Testis (tissue), 5 donors: Measurements from ENCODE around the gene PRPH2. TPM values are rescaled to one million over a fixed set of nuclear protein-coding genes. Genes with fewer than 3 reads are reported as not detected.

Source experiments
- DNase-seq: peaks from one replicate; pipeline ENCODE4 v3.0.0-alpha.2; 2019
- H3K27ac ChIP-seq, 2 donors: fragments of 200-600 bp; sonication (generic); one replicate each; pipeline ENCODE4 v1.5.1; 2019
- H3K27me3 ChIP-seq: fragments of 200-600 bp; sonication (generic); one replicate; pipeline ENCODE4 v1.5.1; 2019
- H3K36me3 ChIP-seq: fragments of 200-600 bp; sonication (generic); one replicate; pipeline ENCODE4 v1.5.1; 2017; ENCODE audit warnings: low read depth; ENCODE audit errors: missing control alignments
- H3K4me1 ChIP-seq: fragments of 200-600 bp; sonication (generic); one replicate; pipeline ENCODE4 v1.5.1; 2019
- H3K4me3 ChIP-seq, 2 donors: fragments of 200-600 bp; sonication (generic); one replicate each; pipeline ENCODE4 v1.5.1; 2017 to 2019
- H3K9me3 ChIP-seq: fragments of 200-600 bp; sonication (generic); one replicate; pipeline ENCODE4 v1.5.1; 2017
- CTCF ChIP-seq, 3 experiments: fragments of 450-650 bp in 2 of 3; fragments of 200-600 bp in 1 of 3; sonication (generic) in 1 of 3; IDR thresholded peaks; one replicate each; pipeline ENCODE4 v1.5.1; 2016 to 2019; ENCODE audit warnings: antibody characterized with exemption in 3 of 3, mild to moderate bottlenecking in 2 of 3, moderate library complexity in 1 of 3
- POLR2A ChIP-seq: fragments of 450-650 bp; IDR thresholded peaks from one replicate; pipeline ENCODE4 v1.6.1; 2017; ENCODE audit warnings: antibody characterized with exemption, mild to moderate bottlenecking, moderate library complexity
- WGBS, 2 donors: methylation state at CpG; one replicate each; pipeline ENCODE4 v1.1.5; 2018; 5-methylcytosine and 5-hydroxymethylcytosine counted together
- intact Hi-C: fragments of 100-400 bp; cut with DNase I; formaldehyde crosslinking; loops from one replicate; pipeline ENCODE4 v1.15.1; 2023; ENCODE audit warnings: low total_unique reads
- long read RNA-seq, 2 donors: transcript quantifications; one replicate each; lab custom pipeline, GENCODE V29; 2026
- polyA plus RNA-seq: library from polyadenylated mRNA; stranded (reverse); fragments of 350-450 nt; fragmentation: Illumina TruSeq; extraction: RNeasy Lipid Tissue Mini Kit (QIAGEN cat#74804); gene quantifications from one replicate; pipeline ENCODE4 v1.2.3, GENCODE V29; 2014; ENCODE audit warnings: low read depth, low replicate concordance; ENCODE audit not compliant: insufficient read depth
- total RNA-seq, 2 donors: library from RNA; depleted of rRNA; stranded (reverse); fragments of >200 nt; gene quantifications; one replicate each; pipeline ENCODE4 v1.2.3, GENCODE V29; 2016

Gene PRPH2
- total RNA-seq = 1 to 10 TPM; 6.0 to 6.6 TPM
- 5.4 TPM for polyA plus RNA-seq
- long read RNA-seq, donor 1 = 0 reads
- long read RNA-seq, donor 2, partial matches to known transcripts = 0 of 3 reads
- long read RNA-seq, donor 2, other reads (novel, unspliced or antisense) = 0 of 3 reads

- intact Hi-C loops = loop anchor here (10.0 kb wide), 2 partner anchors 58 to 152 kb away; partner anchors contain the start of gene RPL7L1
- Histone ChIP-seq H3K4me1 (peaks cover 5% of the 10 kb centered on the region), H3K36me3 (no peaks in the 10 kb centered on the region), H3K9me3 (no peaks in the 10 kb centered on the region), H3K27ac (no peak within 1 kb of the TSS), H3K4me3 (no peak within 1 kb of the TSS), H3K27me3 (no peaks in the 10 kb centered on the region)
- TF ChIP-seq CTCF (IDR thresholded peaks at IDR 0.05) = no peak
- no peak for TF ChIP-seq POLR2A
- no peak for DNase-seq
- 92 to 94% methylated on average over 1 to 6 of the region's 6 CpGs for WGBS, 2 donors
Measured at GRCh38 chr6:42722497-42722896, at the start of gene PRPH2. PRPH2 (minus strand) TSS chr6:42722597; CDS start chr6:42722334, 263 bp downstream.

GRCh38 chr6:42771741-42772100 lies 49.3 kb upstream of the PRPH2 start:
- no peak for TF ChIP-seq CTCF (IDR thresholded peaks at IDR 0.05)
- TF ChIP-seq POLR2A = no peak
- no peaks in the 10 kb centered on the region for H3K36me3 ChIP-seq
- H3K4me1 ChIP-seq = peaks cover 26% of the 10 kb centered on the region
- DNase-seq = no peak
- no peaks in the 10 kb centered on the region for H3K9me3 ChIP-seq
- WGBS, 2 donors = 40 to 56% methylated on average over 3 of the region's 3 CpGs
- intact Hi-C loops = no loop called here
- no peak overlapping the region for H3K27ac ChIP-seq
- no peaks in the 10 kb centered on the region for H3K27me3 ChIP-seq
- peak overlapping the region in 1 of 2 donors; percentile 22 for H3K4me3 ChIP-seq

- Histone ChIP-seq H3K9me3 (no peaks in the 10 kb centered on the region), H3K27me3 (no peaks in the 10 kb centered on the region), H3K36me3 (no peaks in the 10 kb centered on the region), H3K4me1 (peaks cover 26% of the 10 kb centered on the region), H3K27ac (no peak overlapping the region), H3K4me3 (no peak overlapping the region)
- 95 to 96% methylated on average over 2 of the region's 2 CpGs for whole genome bisulfite sequencing, 2 donors
- no peak for DNase-seq
- intact Hi-C loops = no loop called here
- TF ChIP-seq CTCF (IDR thresholded peaks at IDR 0.05) (no peak), POLR2A (no peak)
Measured at GRCh38 chr6:42769836-42770235, 47.4 kb upstream of the PRPH2 start.

GRCh38 chr6:42769051-42769450 lies 46.7 kb upstream of the PRPH2 start:
- Histone ChIP-seq H3K4me1 (peaks cover 22% of the 10 kb centered on the region), H3K9me3 (no peaks in the 10 kb centered on the region), H3K4me3 (no peak overlapping the region), H3K36me3 (no peaks in the 10 kb centered on the region), H3K27ac (no peak overlapping the region), H3K27me3 (no peaks in the 10 kb centered on the region)
- 98 to 99% methylated on average over 4 of the region's 4 CpGs for WGBS, 2 donors
- TF ChIP-seq CTCF (IDR thresholded peaks at IDR 0.05) = no peak
- DNase-seq = no peak
- intact Hi-C loops = no loop called here

- intact Hi-C loops = no loop called here
- DNase-seq = no peak
- Histone ChIP-seq H3K9me3 (no peaks in the 10 kb centered on the region), H3K4me1 (peaks cover 9% of the 10 kb centered on the region), H3K27me3 (no peaks in the 10 kb centered on the region), H3K4me3 (no peak overlapping the region), H3K27ac (no peak overlapping the region), H3K36me3 (no peaks in the 10 kb centered on the region)
- 97 to 98% methylated on average over 5 of the region's 5 CpGs for WGBS, 2 donors
- no peak for TF ChIP-seq CTCF (IDR thresholded peaks at IDR 0.05)
- TF ChIP-seq POLR2A = no peak
Measured at GRCh38 chr6:42766163-42766670, 43.8 kb upstream of the PRPH2 start.
